GM06990 (cell line): ENCODE measurements around the gene CDK5.

ENCODE experiments used
- DNase-seq: peaks from one replicate; pipeline ENCODE4 v3.0.0-alpha.2; 2011; ENCODE audit not compliant: insufficient read length; ENCODE audit errors: extremely low read depth
- H3K27me3 ChIP-seq: replicated peaks from 2 replicates; pipeline ENCODE4 v1.6.0; 2011; ENCODE audit warnings: low read length; ENCODE audit not compliant: control insufficient read depth, insufficient read depth
- H3K36me3 ChIP-seq: 2 replicates; pipeline ENCODE4 v1.5.1; 2011; ENCODE audit warnings: low read length; ENCODE audit not compliant: control insufficient read depth, insufficient read depth
- H3K4me3 ChIP-seq: replicated peaks from 2 replicates; pipeline ENCODE4 v1.5.1; 2011; ENCODE audit warnings: low read depth, mild to moderate bottlenecking, control low read depth, low read length
- CTCF ChIP-seq: IDR thresholded peaks from 2 replicates; pipeline ENCODE4 v1.5.1; 2011; ENCODE audit warnings: low read length, control low read depth, mild to moderate bottlenecking, inconsistent platforms; ENCODE audit not compliant: insufficient read depth, poor library complexity, severe bottlenecking

The CDK5 gene

GRCh38 chr7:151073990-151074389 is 16.3 kb upstream of the CDK5 start:
- Histone ChIP-seq H3K4me3 (no peak overlapping the region), H3K36me3 (peaks cover 55% of the 10 kb centered on the region), H3K27me3 (no peaks in the 10 kb centered on the region)
- TF ChIP-seq CTCF = no peak
- DNase-seq = no peak

GRCh38 chr7:151071032-151071866 is 13.6 kb upstream of the CDK5 start:
- Histone ChIP-seq H3K4me3 (no peak overlapping the region), H3K27me3 (no peaks in the 10 kb centered on the region), H3K36me3 (peaks cover 47% of the 10 kb centered on the region)
- no peak for TF ChIP-seq CTCF
- no peak for DNase-seq

- no peak for DNase-seq
- Histone ChIP-seq H3K36me3 (peaks cover 43% of the 10 kb centered on the region), H3K4me3 (no peak overlapping the region), H3K27me3 (no peaks in the 10 kb centered on the region)
- no peak for TF ChIP-seq CTCF
These were observed 12.9 kb upstream of the CDK5 start for GRCh38 chr7:151070574-151070960.

GRCh38 chr7:151069841-151070573 is 12.3 kb upstream of the CDK5 start:
- DNase-seq = no peak
- TF ChIP-seq CTCF = no peak
- peaks cover 41% of the 10 kb centered on the region for H3K36me3 ChIP-seq
- no peak overlapping the region for H3K4me3 ChIP-seq
- H3K27me3 ChIP-seq = no peaks in the 10 kb centered on the region

GRCh38 chr7:151068069-151068773 is 10.5 kb upstream of the CDK5 start:
- DNase-seq = no peak
- no peak for TF ChIP-seq CTCF
- no peak overlapping the region for H3K4me3 ChIP-seq
- peaks cover 30% of the 10 kb centered on the region for H3K36me3 ChIP-seq
- no peaks in the 10 kb centered on the region for H3K27me3 ChIP-seq
